ENCODE data around the gene TXN.

- TF ChIP-seq CTCF (IDR thresholded peaks at IDR 0.05) (no peak), POLR2A (IDR thresholded peaks at IDR 0.05) (no peak)
Measured at GRCh38 chr9:110240198-110240597, 16.1 kb downstream of the TXN start.

Data from esophagus squamous epithelium (tissue), 4 donors.